ENCODE data around the gene MRPS12.

- peak; percentile 37; the same call in 1 of the 2 replicates for TF ChIP-seq GATA2 (IDR thresholded peaks at IDR 0.05; ENCODE audit: low read depth, low read length)
- no peak for TF ChIP-seq GATA3 (IDR thresholded peaks at IDR 0.05; ENCODE audit: low read depth, low read length)
Observed at GRCh38 chr19:38899447-38900201, 31.1 kb upstream of the MRPS12 start, which contains the start of the genes NFKBIB and SIRT2.
